ENCODE measurements around the gene AIFM2. TPM values are rescaled to one million over a fixed set of nuclear protein-coding genes. Genes with fewer than 3 reads are reported as not detected.
"Not testable (repeated sequence)": the region's sequence is repeated elsewhere in the genome, so short reads cannot be mapped to it uniquely, and the experiment has no call there.

The AIFM2 gene
- total and polyA plus RNA-seq, 4 experiments from 2014 or later = 0.68 to 5.8 (median 3.7) TPM

DNA sequence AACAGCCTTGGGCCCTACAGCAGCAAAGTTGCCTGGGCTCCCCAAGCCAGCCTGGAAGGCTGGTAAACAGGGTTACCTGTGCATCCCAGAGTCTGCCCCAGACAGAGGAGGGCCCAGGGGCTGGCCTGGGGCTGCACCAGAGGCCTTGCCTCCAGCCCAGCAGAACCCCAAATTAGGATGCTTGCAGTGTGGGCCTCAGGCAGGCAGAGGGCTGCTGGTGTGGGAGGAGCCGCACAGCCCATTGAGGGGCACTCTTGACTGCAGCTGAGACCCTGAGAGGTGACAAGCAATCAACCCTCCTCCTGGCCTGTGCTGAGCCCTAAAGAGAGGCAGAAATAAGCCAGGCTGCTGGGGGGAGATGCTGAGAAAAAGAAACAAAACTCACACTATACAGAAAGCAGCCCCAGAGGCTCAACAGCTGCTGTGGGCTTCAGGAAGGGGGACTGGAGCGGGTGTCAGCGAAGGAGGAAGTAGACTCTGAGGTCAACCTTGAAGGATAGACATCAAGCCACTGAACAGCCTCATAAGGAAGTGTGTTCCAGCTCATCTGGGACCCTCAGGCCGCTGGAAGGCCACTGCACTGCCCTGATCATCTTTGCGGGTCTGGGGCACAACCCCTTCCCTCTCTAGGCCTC, 6.6 kb downstream of the AIFM2 start:
- Histone ChIP-seq H3K36me3 (ENCODE audit: insufficient read depth, low read length) (no peaks in the 10 kb centered on the region), H3K4me1 (ENCODE audit: insufficient read depth, low read length) (no peaks in the 10 kb centered on the region), H3K27me3 (ENCODE audit: insufficient read depth, low read length) (no peaks in the 10 kb centered on the region), H3K4me3 (ENCODE audit: low read length in 2 of 2) (no peak overlapping the region), H3K9me3 (ENCODE audit: control insufficient read depth in 1 of 2, low read length in 2 of 2) (no peaks in the 10 kb centered on the region), H3K27ac (ENCODE audit: low read depth, low read length) (no peak overlapping the region)
- no peaks in the 10 kb centered on the region for H3K27me3 Mint-ChIP-seq
- no peaks in the 10 kb centered on the region for H3K9me3 Mint-ChIP-seq
- H3K4me3 Mint-ChIP-seq = no peak overlapping the region
- intact Hi-C loops (cut with micrococcal nuclease) = no loop called here
- ChIA-PET POLR2A (ENCODE audit: partially characterized antibody) (no interaction called here), CTCF (ENCODE audit: partially characterized antibody) (interaction anchor here (2.6 to 5.5 kb wide), 2 partner anchors 10 to 20 kb away, joined by 11 to 27 read pairs; partner anchors contain the start of gene TYSND1)
- peaks cover 0 to 4% of the 10 kb centered on the region in 2 donors for H3K36me3 Mint-ChIP-seq
- H3K4me1 Mint-ChIP-seq = peaks cover 0 to 5% (median 0%) of the 10 kb centered on the region in 4 donors
- DNase-seq = no peak
- no peak overlapping the region for H3K27ac Mint-ChIP-seq

DNA sequence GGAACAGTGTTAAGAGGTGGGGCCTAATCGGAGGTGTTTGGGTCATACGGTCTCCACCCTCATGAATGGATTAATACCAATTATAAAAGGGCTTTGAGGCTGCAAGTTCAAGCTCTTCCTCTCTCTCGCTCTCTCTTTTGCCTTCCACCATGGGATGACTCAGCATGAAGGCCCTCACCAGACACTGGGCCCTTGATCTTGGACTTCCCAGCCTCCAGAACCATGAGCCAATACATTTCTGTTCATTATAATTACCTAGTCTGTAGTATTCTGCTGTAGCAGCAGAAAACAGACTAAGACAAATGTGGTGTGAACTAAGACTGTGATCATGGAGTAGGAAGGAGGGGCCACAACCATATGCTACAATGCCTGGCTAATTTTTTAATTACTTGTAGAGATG, 7.7 kb downstream of the AIFM2 start:
- H3K9me3 Mint-ChIP-seq = no peaks in the 10 kb centered on the region
- H3K27ac ChIP-seq (ENCODE audit: low read depth, low read length) = no peak overlapping the region
- POLR2A ChIA-PET (ENCODE audit: partially characterized antibody) = no interaction called here
- H3K27me3 Mint-ChIP-seq = no peaks in the 10 kb centered on the region
- no peaks in the 10 kb centered on the region for H3K4me1 ChIP-seq (ENCODE audit: insufficient read depth, low read length)
- no peaks in the 10 kb centered on the region for H3K9me3 ChIP-seq (ENCODE audit: control insufficient read depth in 1 of 2, low read length in 2 of 2)
- no peak for DNase-seq
- CTCF ChIA-PET (ENCODE audit: partially characterized antibody) = interaction anchor here (0.6 to 0.9 kb wide), 3 partner anchors 9 to 29 kb away, joined by 3 read pairs; partner anchors contain the start of gene TYSND1
- no peak overlapping the region for H3K4me3 ChIP-seq (ENCODE audit: low read length in 2 of 2)
- intact Hi-C loops (cut with micrococcal nuclease) = no loop called here
- H3K27ac Mint-ChIP-seq = peak overlapping the region in 1 of 7 donors; percentile 15
- no peaks in the 10 kb centered on the region for H3K27me3 ChIP-seq (ENCODE audit: insufficient read depth, low read length)
- H3K36me3 Mint-ChIP-seq = peaks cover 0 to 1% of the 10 kb centered on the region in 2 donors
- no peak overlapping the region for H3K4me3 Mint-ChIP-seq
- no peaks in the 10 kb centered on the region for H3K36me3 ChIP-seq (ENCODE audit: insufficient read depth, low read length)
- no peaks in the 10 kb centered on the region for H3K4me1 Mint-ChIP-seq

DNA sequence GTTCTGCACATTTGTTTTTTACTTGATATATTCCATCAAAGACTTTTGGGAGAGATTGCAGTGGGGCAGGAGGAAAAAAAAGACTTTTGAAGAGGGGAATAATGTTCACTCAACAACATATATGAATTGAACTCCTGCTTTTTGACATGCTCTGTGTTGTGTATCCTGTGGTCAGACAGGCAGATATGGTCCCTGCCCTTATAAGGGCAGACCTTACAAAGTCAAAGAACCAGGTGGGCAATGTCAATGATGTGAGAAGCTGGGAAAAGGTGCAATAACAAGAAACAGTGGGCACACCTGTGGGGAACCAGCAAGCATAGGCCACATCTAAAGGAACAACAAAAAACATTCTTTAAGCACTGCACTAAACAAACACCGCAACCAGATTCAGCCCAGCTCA, 8.2 kb downstream of the AIFM2 start:
- Mint-ChIP-seq H3K27ac (peak overlapping the region in 2 of 7 donors; percentile 53 to 80), H3K4me3 (no peak overlapping the region), H3K9me3 (no peaks in the 10 kb centered on the region), H3K27me3 (no peaks in the 10 kb centered on the region), H3K36me3 (peaks cover 0 to 1% of the 10 kb centered on the region in 2 donors), H3K4me1 (no peaks in the 10 kb centered on the region)
- ChIA-PET CTCF (ENCODE audit: partially characterized antibody) (interaction anchor here (0.6 to 0.9 kb wide), 2 partner anchors 22 to 28 kb away, joined by 3 read pairs; partner anchors contain the start of gene TYSND1), POLR2A (ENCODE audit: partially characterized antibody) (no interaction called here)
- no peak overlapping the region for H3K4me3 ChIP-seq (ENCODE audit: low read length in 2 of 2)
- intact Hi-C loops (cut with micrococcal nuclease) = no loop called here
- H3K27ac ChIP-seq (ENCODE audit: low read depth, low read length) = no peak overlapping the region
- H3K9me3 ChIP-seq (ENCODE audit: control insufficient read depth in 1 of 2, low read length in 2 of 2) = no peaks in the 10 kb centered on the region
- H3K4me1 ChIP-seq (ENCODE audit: insufficient read depth, low read length) = no peaks in the 10 kb centered on the region
- no peaks in the 10 kb centered on the region for H3K27me3 ChIP-seq (ENCODE audit: insufficient read depth, low read length)
- no peak for DNase-seq
- no peaks in the 10 kb centered on the region for H3K36me3 ChIP-seq (ENCODE audit: insufficient read depth, low read length)

DNA sequence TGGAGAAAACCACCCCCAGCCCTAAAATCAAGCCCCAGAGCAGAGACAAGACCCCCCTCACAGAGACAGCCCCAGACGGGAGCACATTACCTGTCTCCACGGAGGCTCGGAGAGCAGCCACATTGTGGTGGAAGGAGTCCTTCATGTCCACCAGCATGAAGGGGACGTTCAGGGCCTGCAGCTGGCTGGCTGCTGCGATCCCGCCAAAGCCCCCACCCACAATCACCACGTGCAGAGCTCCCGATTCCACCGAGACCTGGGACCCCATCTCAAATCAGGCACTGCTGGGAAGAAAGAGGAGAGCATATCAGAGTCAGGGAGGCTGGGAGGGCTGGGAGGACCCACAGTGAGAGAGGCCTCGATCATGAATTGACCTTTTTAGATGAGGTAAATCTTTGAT, 8.8 kb downstream of the AIFM2 start:
- no peaks in the 10 kb centered on the region for H3K4me1 ChIP-seq (ENCODE audit: insufficient read depth, low read length)
- ChIA-PET POLR2A (ENCODE audit: partially characterized antibody) (no interaction called here), CTCF (ENCODE audit: partially characterized antibody) (interaction anchor here (1.0 kb wide), 1 partner anchor 12 kb away, joined by 3 read pairs; no protein-coding TSS in a partner anchor)
- H3K27ac Mint-ChIP-seq = no peak overlapping the region
- DNase-seq = no peak
- intact Hi-C loops (cut with micrococcal nuclease) = no loop called here
- H3K36me3 Mint-ChIP-seq = peaks cover 0 to 1% of the 10 kb centered on the region in 2 donors
- no peaks in the 10 kb centered on the region for H3K27me3 Mint-ChIP-seq
- H3K27ac ChIP-seq (ENCODE audit: low read depth, low read length) = no peak overlapping the region
- no peak overlapping the region for H3K4me3 Mint-ChIP-seq
- no peak overlapping the region for H3K4me3 ChIP-seq (ENCODE audit: low read length in 2 of 2)
- no peaks in the 10 kb centered on the region for H3K9me3 ChIP-seq (ENCODE audit: control insufficient read depth in 1 of 2, low read length in 2 of 2)
- H3K36me3 ChIP-seq (ENCODE audit: insufficient read depth, low read length) = no peaks in the 10 kb centered on the region
- H3K27me3 ChIP-seq (ENCODE audit: insufficient read depth, low read length) = no peaks in the 10 kb centered on the region
- no peaks in the 10 kb centered on the region for H3K4me1 Mint-ChIP-seq
- no peaks in the 10 kb centered on the region for H3K9me3 Mint-ChIP-seq

DNA sequence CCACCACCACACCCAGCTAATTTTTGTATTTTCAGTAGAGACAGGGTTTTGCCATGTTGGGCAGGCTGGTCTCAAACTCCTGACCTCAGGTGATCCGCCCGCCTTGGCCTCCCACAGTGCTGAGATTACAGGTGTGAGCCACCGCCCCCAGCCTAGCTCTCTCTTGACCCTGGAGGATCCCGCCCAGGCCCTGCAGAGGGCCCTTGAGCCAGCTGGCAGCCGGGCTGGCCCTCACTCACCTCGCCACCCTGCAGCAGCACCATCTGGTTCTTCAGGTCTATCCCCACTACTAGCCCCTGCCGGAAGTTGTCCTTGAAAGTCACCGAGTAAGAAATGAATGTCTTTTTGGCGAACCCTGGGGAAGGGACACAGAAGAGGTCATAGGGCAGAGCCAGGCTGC, 9.5 kb downstream of the AIFM2 start:
- H3K27ac Mint-ChIP-seq; H3K4me1 Mint-ChIP-seq; H3K27ac ChIP-seq (ENCODE audit: low read depth, low read length); intact Hi-C loops (cut with micrococcal nuclease); H3K4me3 Mint-ChIP-seq; H3K4me3 ChIP-seq (ENCODE audit: low read length in 2 of 2); POLR2A ChIA-PET (ENCODE audit: partially characterized antibody); H3K4me1 ChIP-seq (ENCODE audit: insufficient read depth, low read length); DNase-seq; H3K27me3 ChIP-seq (ENCODE audit: insufficient read depth, low read length); H3K36me3 Mint-ChIP-seq; H3K9me3 Mint-ChIP-seq; H3K36me3 ChIP-seq (ENCODE audit: insufficient read depth, low read length); H3K9me3 ChIP-seq (ENCODE audit: control insufficient read depth in 1 of 2, low read length in 2 of 2); H3K27me3 Mint-ChIP-seq: not testable (repeated sequence)
- CTCF ChIA-PET (ENCODE audit: partially characterized antibody) = interaction anchor here (1.0 to 1.5 kb wide), 3 partner anchors 13 to 31 kb away, joined by 3 read pairs; partner anchors contain the start of gene TYSND1

DNA sequence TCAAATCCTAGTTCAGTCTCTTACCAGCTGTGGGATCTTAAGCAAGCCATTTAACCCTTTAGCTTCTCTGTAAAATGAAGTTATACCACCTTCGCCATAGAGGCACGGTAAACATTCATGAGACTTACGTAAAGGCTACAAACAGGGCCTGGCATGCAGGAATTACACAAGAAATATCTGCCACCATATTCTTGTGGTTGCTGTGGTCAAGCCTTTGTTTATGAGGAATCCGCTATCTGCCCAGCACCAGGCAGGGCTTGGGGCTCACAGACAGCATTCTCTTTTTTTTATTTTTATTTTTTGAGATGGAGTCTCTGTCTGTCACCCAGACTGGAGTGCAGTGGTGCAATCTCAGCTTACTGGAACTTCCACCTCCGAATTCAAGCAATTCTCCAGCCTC, 9.9 kb downstream of the AIFM2 start:
- H3K36me3 Mint-ChIP-seq = peaks cover 0 to 3% of the 10 kb centered on the region in 2 donors
- H3K4me3 Mint-ChIP-seq = no peak overlapping the region
- H3K4me3 ChIP-seq (ENCODE audit: low read length in 2 of 2) = no peak overlapping the region
- H3K4me1 ChIP-seq (ENCODE audit: insufficient read depth, low read length) = no peaks in the 10 kb centered on the region
- H3K27me3 ChIP-seq (ENCODE audit: insufficient read depth, low read length) = no peaks in the 10 kb centered on the region
- no peak overlapping the region for H3K27ac Mint-ChIP-seq
- no peaks in the 10 kb centered on the region for H3K36me3 ChIP-seq (ENCODE audit: insufficient read depth, low read length)
- intact Hi-C loops (cut with micrococcal nuclease) = no loop called here
- H3K27ac ChIP-seq (ENCODE audit: low read depth, low read length) = no peak overlapping the region
- DNase-seq = no peak
- H3K9me3 ChIP-seq (ENCODE audit: control insufficient read depth in 1 of 2, low read length in 2 of 2) = no peaks in the 10 kb centered on the region
- H3K27me3 Mint-ChIP-seq = no peaks in the 10 kb centered on the region
- CTCF ChIA-PET (ENCODE audit: partially characterized antibody) = interaction anchor here (1.0 to 1.5 kb wide), 3 partner anchors 17 to 30 kb away, joined by 3 read pairs; partner anchors contain the start of gene TYSND1
- no peaks in the 10 kb centered on the region for H3K4me1 Mint-ChIP-seq
- no peaks in the 10 kb centered on the region for H3K9me3 Mint-ChIP-seq
- POLR2A ChIA-PET (ENCODE audit: partially characterized antibody) = no interaction called here

DNA sequence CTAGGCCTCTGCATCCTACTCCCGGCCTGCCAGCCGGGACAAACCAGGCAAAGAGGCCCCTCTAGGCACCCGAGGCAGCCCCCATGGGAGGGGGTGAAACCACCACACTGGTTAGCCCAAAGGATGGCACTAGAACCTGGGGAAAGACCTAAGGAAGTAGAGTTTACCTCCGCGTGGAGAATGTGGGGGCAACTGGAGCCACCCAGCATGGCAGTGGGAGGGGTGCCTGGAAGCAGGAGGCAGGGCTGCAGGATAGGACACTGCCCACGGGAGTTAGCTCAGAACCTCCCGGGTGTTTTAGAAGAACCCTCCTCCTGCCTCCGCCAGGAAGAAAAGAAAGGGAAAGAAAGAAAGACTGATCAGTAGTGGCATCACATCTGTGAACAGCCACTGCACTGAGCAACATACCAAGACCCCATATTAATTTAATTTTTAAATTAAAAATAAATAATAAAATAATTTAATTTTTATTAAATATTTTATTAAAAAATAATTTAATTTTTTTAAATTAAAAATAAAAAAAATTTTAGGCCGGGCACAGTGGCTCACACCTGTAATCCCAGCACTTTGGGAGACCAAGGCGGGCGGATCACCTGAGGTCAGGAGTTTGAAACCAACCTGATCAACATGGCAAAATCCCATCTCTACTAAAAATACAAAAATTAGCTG, 11.2 kb downstream of the AIFM2 start:
- no peak overlapping the region for H3K4me3 ChIP-seq (ENCODE audit: low read length in 2 of 2)
- Mint-ChIP-seq H3K9me3 (no peaks in the 10 kb centered on the region), H3K27me3 (no peaks in the 10 kb centered on the region), H3K27ac (no peak overlapping the region), H3K4me3 (no peak overlapping the region), H3K4me1 (peaks cover 0 to 2% (median under 1%) of the 10 kb centered on the region in 4 donors), H3K36me3 (peaks cover 0 to 3% of the 10 kb centered on the region in 2 donors)
- H3K27me3 ChIP-seq (ENCODE audit: insufficient read depth, low read length) = no peaks in the 10 kb centered on the region
- intact Hi-C loops (cut with micrococcal nuclease) = no loop called here
- peaks cover 3% of the 10 kb centered on the region for H3K4me1 ChIP-seq (ENCODE audit: insufficient read depth, low read length)
- POLR2A ChIA-PET (ENCODE audit: partially characterized antibody) = no interaction called here
- CTCF ChIA-PET (ENCODE audit: partially characterized antibody) = interaction anchor here (1.0 to 1.5 kb wide), 3 partner anchors 15 to 29 kb away, joined by 3 to 5 read pairs (median 3); no protein-coding TSS in a partner anchor
- no peaks in the 10 kb centered on the region for H3K36me3 ChIP-seq (ENCODE audit: insufficient read depth, low read length)
- H3K27ac ChIP-seq (ENCODE audit: low read depth, low read length) = no peak overlapping the region
- no peaks in the 10 kb centered on the region for H3K9me3 ChIP-seq (ENCODE audit: control insufficient read depth in 1 of 2, low read length in 2 of 2)
- DNase-seq = no peak

Measured in CD4-positive, alpha-beta memory T cell (primary cell).